Frontal cortex (tissue), 4 donors: ENCODE measurements around the gene ANKRD60. TPM values are rescaled to one million over a fixed set of nuclear protein-coding genes. Genes with fewer than 3 reads are reported as not detected.

ENCODE experiments used
- DNase-seq, 2 donors: peaks; one replicate each; pipeline ENCODE4 v3.0.0; 2012; ENCODE audit warnings: low spot score in 2 of 2
- FAIRE-seq: peaks from 2 replicates; lab custom pipeline; 2012; peaks lifted over from hg19 to GRCh38; lab: Jason Lieb, UNC
- total RNA-seq: library from RNA; depleted of rRNA; stranded (reverse); fragments of >200 nt; gene quantifications from one replicate; pipeline ENCODE4 v1.2.3, GENCODE V29; 2014
- donor health status: control.
- donor health status: control.
- donor health status: control.

ANKRD60 gene, protein sequence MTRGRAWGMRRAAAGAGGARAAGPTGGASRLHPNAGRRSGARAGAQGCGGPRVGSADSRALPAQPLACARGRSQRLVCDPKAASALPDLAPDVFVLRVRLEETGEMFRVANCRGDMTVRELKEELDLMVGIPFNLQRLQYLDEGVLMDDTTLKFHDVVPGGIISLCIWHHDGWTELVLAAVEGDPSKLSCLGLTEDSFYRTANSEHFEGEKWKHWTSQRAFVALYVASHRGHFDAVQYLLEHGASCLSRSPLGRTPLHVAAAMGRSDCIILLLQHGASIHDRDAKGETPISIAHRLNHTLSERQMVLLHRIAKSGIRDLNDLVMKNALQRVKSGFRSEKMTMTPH
- not detected for total RNA-seq

DNA sequence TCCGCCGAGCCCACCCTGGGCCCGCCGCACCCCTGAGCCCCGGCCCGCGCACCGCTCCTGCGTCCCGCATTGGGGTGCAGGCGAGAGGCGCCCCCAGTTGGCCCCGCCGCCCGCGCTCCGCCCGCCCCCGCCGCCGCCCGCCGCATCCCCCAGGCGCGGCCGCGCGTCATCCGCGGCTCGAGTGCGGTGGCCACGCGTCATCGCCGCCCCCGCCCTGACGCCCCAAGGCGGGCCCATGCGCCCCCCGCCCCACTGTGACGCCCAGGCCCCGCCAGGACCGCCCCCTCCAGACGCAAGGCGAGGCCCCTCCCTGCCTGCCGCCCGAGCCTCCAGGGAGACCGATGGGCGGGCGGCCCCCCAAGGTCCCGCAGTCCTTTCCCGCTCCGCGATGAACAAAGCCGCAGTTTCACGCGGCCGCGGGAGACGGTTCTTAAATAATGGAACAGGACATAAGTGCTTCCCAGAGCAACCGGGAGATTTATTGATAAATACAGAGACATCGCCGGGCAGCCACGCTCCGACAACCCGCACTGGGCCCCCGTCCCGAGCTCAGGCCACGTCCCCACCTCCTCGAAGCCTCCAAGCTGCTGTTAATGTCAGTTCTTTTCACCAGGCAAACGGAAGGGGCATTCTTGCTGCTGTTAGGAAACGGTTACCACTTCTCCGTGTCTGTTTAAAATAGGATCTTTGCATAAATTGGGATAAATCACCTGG, at the start of gene ANKRD60:
TSS of gene ANKRD60 (minus strand) at position 170 of the 714 bp plus-strand sequence. CDS start at position 170, 0 bp downstream.
- FAIRE-seq: no peak

DNA sequence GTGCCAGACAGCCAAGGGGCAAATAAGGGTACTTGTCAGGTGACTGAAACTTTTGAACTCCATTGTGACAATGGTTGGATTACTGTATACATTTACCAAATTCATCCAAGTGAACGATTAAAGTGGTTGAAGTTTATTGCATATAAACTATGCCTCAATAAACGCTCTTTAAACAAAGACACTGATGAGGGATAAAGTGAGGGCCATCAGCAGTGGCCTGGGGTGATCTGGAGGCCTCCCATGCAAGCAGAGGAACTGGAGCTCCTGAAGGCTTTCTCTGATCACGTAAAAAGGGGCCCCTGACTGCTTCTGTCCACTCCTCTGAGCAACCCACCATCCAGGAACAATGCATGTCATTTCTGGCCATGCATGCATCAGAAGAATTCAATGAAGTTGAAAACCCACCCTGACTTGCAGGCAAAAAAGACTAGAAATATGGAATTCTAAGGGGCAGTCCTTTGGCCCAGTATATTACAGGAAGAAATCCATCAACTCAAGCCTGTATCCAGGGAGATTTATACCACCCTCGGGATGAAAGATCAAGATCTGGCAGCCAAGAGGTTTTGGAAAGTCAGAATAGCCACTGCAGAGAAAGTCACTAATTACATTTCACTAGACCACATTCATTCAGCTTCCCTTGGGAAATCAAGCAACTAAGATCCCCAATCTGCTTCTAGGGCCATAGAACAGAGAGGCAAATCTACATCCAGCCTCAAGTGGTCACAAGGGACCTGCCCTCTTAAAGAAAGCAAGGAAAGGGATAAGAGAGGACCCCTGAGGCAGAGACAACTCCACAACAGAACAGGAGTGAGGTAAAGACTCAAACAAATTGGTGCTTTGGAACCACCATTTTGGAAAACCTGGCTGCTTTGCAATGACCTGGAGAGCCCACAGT, 49.4 kb upstream of the ANKRD60 start:
- FAIRE-seq: no peak

More for the DNA sequence above, at the start of gene ANKRD60:
- peak in 1 of 2 donors; percentile 66 for DNase-seq

DNA sequence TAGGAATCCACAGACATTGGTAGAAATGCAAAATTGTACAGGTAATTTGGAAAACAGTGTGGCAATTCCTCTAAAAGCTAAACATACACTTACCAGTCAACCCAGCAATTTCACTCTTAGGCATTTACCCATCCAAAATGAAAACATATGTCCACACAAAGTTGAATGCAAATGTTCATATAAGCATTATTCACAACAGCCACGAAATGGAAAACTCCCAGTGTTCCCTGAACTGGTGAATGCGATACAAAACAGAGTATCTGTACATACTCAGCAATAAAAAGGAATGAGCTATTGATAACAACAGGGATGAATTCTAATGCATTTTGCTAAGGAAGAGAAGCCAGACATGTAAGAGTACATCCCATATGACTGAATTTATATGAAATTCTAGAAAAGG, 48.7 kb upstream of the ANKRD60 start:
- no peak for FAIRE-seq
- no peak for DNase-seq

More for the DNA sequence above, 49.4 kb upstream of the ANKRD60 start:
- no peak for DNase-seq

DNA sequence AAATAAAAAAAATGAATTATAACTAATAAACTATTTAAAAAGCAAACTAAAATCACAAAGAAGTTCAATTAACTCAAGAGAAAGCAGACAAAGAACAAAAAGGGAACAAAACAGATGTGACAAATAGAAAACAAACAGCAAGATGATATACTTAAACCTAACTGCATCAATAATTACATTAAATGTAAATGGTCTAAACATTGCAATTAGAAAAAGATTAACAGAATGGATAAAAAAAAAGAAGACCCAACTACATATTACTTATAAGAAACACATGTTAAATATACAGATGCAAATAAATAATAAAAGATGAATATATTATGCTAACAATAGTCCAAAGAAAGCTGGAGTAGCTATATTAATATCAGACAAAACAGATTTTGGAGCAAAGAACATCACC, 45.9 kb upstream of the ANKRD60 start:
- no peak for DNase-seq
- no peak for FAIRE-seq

DNA sequence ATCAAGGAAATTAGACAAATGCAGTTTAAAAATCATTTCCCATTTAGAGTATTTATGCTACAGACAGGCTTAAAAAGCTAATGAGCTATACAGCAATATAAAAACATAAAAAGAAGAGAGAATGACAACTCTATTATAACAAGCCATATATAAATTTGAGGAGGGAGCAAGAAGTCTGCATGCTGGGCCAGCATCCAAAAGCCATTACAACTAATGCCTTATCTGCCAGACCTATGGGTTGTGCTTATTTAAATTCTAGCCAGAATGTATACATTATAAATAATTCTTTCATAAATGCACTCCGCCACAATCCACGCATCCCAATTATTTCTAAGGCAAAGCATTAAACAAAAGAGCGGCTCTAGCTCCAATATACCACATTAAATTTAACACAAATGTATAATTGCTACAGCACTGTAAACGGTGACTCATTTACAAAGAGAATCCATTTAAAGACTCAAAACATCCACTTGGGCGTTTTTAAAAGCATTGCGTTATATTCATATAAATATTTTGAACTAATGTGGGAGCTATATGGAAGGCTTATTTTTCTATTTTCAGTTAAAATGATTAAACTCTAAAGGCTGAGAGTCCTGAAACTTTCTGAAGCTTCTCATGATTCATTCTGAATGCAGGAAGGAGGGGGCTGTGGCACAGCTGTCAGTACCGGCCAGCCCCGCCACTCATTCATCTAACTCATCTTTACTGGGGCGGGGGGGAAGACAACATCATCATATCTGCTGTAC, 43.3 kb upstream of the ANKRD60 start:
- FAIRE-seq (no peak), DNase-seq (no peak)

DNA sequence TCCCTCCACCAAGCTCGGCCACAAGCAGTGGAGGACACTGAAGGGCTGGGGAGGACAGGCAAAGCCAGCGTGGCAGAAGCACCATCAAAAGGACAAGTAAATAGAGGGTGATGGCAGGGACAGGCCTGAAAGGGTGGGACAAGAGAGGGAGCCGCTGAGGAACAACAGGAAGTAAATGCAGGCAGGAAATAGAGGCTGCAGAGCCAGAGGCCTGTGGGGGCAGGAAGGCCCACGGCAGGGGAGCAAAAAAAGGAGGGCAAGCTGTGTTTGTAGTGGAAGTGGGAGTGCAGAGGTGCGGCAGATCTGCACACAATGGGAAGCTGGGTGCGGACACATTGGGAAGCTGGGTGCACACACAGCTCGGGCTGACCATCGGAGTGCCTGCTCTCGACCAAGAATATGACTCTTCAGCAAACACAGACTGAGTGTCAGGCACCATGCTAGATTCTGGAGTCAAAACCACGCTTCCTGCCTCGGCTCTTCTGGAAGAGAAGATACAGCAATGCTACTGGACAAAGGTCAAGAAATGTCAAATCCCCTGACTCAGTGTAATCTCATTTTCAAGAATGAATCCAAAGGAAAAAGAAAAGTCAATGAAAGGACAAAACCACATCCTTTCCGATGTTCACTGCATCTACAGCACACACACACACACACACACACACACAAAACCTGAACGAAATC, 40.6 kb upstream of the ANKRD60 start:
- FAIRE-seq (no peak), DNase-seq (no peak)

DNA sequence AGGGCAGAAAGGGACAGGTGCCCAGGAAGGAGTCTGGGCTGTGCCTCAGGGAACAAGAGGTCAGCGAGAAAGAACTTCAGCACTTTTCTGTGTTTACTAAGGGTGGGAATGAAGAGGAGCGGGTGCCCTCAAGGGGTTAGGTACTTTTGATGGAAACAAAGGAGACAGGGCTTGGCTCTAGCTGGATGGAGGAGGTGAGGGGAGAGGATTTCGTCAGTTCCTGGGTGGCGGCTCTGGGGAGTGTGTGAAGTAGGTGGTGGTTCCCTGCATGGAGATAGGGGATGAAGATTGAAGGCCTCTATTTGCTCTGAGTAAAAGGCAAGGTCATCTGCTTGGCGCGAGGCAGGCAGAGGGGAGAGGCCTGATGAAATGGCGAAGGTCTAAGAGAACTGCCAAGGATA, 40.0 kb upstream of the ANKRD60 start:
- no peak for FAIRE-seq
- no peak for DNase-seq

DNA sequence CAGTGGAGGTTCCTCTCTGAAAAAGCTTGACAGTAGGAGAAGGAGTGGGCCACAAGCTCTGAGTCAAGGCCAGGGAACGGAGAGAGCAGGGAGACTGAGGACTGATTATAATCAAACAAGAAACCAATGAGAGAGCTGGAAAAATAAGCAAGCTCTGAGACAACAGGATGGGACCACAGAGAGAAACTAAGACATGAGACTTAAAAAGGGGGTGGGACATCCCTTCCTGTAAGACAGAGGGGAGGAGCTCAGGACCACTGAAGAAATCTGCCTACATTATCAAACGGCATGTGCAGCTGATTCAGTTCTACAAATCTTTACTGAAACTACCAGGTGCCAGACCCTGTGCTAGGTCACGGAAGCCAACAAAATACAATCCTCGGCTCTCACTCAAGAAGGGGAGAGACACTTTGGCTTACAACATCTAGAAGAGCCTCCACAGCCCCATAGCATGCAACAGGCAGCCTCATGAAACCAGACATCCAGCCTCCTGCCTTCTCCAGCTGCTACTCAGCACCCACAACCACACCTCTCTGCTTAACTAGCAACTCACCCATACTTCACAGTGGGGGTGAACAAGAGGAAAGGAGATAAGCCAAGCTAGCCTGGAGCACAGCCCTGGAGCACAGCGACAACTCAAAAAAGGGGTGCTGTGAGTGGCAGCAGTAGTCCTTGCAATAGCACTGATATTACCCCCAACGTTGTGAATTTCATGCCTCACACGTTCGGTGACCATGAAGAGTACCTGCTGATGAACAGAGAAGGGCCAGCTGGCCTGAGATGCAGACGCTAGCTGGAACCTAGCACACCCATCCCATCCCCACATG, 39.1 kb upstream of the ANKRD60 start:
- DNase-seq (no peak), FAIRE-seq (no peak)

DNA sequence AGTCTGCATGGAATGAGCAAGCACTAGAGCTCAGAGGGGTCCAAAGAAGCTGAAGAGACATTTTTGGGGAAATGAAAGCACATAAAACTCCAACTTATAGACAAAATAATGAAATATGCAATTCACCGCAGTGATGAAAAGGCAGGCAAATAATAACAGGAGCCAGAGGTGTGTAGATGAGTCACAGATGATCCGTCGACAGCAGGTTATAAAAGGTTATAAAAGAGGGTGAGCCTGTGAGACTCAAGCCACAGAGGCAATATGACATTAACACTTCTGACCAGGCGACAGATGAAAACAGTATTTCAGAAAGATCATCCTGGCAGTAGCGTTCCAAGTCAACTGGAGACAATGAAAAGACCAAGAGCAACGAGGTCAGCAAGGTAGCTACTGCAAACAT, 35.8 kb upstream of the ANKRD60 start:
- FAIRE-seq: no peak
- DNase-seq: no peak

DNA sequence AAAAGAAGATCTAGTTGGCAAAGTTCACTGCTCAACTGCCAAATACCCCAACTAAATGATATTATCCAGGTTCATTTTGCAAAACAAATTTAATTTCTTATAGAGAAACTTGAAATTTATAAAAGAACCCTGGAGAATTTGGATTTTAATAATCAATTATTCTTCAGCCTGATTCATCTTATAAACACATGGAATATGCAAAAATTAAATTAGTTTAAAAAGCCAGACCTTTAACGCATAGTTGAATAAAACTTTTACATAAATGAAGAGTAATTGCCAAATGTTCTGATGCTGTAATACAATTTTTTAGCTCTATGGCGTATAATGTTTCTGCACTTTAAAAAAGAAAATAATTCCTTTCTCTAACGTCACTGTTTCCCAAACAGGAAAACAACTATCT, 33.2 kb upstream of the ANKRD60 start:
- DNase-seq (no peak), FAIRE-seq (no peak)

DNA sequence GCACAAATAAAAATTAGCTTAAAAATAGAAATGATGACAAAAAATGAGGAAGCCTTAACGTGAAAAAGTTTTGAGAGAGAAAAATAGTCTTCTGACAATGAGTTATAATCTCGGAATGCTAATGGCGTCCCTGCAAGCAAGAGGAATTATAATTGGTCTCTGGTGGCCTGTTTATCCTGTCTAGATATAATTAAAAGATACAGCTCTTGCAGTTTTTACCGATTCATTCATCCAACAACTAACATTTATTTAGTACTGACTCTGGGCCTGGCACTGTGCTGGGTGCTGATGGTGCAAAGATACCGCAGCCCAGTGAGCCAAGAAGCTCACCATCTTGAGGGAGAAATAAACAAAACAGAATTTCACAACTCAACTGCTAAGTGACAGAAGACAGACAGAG, 31.6 kb upstream of the ANKRD60 start:
- FAIRE-seq: no peak
- DNase-seq: no peak

DNA sequence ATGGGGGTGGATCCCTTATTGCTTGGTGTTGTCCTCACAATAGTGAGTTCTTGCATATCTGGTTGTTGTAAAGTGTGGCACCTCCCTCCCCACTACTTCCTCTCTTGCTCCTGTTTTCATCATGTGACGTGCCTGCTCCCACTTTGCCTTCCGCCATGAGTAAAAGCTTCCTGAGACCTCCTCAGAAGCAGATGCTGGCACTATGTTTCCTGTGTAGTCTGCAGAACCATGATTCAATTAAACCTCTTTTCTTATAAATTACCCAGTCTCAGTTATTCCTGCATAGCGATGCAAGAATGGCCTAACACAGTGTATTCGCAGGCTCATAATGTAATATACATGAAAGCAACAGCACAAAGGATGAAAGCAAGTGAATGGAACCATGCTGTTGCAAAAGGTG, 28.4 kb upstream of the ANKRD60 start:
- no peak for DNase-seq
- no peak for FAIRE-seq

DNA sequence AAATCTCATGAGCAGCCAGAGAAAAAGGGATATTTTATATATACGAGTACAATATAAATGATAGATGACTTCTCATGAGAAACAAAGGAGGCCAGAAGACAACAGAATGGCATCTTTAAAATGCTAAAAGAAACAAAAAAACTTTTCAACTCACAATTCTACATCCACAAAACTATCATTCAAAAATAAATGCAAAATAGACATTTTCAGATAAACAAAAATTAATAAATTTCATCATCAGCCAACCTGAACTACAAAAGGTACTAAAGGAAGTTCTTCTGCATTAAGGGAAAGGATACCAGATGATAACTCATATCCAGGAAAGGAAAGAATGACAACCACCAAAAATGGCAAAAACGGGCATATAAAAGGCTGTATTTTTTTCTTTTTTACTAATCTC, 27.9 kb upstream of the ANKRD60 start:
- no peak for FAIRE-seq
- no peak for DNase-seq

DNA sequence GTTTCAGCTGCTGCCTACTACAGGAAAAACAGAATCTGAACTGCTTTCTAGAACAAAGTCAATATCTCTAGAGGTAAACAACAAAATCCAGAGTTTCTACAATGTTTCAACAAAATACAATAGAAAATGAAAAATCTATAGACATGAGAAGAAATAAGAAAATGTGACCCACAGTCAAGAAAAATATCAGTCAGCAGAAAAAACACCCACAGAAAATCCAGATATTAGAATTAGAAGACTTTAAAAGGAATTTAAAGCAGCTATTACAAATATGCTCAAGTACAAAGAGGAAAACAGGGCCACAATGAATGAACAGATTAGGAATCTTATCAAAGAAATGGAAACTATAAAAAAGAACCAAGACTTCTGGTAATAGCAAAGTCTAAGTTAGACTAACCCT, 26.4 kb upstream of the ANKRD60 start:
- FAIRE-seq (no peak), DNase-seq (no peak)

DNA sequence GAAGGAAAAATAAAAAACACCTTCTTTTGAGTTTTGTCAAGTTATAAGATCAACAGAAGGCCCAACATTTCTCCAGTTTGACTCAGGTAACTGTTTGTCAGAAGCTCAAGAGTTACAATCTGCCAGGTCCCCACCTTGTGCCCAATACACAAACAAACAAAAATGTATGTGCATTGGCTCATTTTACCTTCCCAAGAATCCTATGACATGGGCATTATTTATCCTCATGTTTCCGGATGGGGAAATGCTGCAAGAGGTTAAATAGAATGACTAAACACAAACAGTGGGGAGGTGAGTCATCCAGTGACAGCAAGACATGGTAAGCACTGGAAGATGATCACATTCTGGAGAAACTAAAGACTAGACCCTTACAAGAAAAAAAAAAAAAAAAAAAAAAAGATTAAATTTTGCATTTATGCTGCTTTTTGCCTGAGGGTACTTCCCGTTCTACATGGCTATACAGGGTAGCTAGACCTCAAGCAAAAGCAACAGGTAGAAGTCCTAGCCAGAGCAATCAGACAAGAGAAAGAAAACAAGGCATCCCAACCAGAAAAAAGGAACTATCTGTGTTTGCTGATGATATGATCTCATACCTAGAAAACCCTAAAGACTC, 23.6 kb upstream of the ANKRD60 start:
- FAIRE-seq (no peak), DNase-seq (no peak)

DNA sequence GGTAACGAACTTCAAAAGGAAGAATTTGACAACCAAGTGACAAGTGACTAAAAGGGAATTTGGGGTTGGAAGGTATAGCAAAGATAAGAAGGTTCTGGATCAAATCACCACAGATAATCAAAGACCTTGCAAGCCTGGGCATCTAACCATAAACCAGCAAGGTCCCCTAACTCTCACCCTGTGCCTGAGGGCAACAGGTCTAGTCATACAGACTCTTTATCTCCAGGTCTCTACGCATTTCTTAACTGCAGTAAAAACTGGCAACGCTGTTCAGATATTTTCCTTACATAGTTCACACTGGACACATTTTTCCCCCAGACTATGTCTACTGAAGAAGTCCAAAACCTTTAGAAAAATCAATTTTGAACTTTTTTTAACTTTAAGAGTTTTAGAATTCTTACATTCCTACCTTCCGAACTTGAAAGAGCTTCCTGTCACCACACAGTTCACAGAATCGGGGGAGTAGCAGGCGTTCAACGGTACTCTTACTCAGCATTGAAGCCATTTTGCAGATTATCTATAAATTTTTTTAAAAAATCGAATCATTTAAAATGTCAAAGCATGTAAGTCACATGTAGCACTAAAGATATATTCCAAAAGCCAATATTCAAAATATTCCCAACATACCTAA, 23.0 kb upstream of the ANKRD60 start:
- FAIRE-seq: no peak
- DNase-seq: no peak

DNA sequence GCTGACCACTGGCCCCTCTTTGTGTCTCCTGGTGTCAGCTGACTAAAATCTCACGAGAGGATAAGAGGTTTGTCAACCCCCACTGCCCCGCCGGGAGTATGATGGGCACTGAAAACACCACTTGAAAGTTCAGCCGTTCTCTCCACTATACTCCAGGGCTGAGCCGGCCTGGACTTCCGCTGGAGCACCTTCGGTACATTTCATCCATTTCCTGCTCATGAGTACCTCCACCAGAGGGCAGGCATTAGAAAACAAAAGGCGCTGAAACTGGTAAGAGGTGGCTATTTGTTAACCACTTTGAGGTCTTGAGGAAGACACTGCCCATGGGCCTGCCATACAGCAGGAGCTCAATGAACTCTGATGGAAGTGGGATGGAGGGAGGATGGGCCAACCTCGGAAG, 17.9 kb upstream of the ANKRD60 start:
- FAIRE-seq (no peak), DNase-seq (no peak)

DNA sequence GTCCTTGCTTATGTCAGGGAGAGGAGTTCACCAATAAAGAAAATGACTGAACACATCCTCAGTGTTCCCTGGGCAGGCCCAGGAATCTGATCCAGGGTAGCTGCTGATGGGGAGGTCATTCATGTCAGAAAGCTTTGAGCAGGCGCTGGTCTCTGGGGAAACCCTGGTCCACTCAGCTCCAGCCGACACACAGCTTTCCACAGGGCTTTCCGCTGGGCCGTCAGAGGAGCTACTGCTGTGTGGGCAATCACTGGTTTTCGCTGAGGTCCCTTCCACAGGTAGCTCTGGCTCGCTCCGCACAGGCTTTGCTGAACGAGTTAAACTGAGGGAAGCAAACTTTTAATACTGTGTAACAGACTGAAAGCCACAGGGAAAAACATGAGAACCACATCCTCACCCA, 17.5 kb upstream of the ANKRD60 start:
- DNase-seq: no peak
- FAIRE-seq: no peak
